Vagina (tissue), 2 donors: ENCODE data around the gene CGNL1.

Experiments
- POLR2A ChIP-seq, 2 donors: fragments of 450-650 bp; IDR thresholded peaks; one replicate each; pipeline ENCODE4 v1.6.1; 2017; ENCODE audit warnings: antibody characterized with exemption in 2 of 2, mild to moderate bottlenecking in 2 of 2, moderate library complexity in 2 of 2
- POLR2AphosphoS5 ChIP-seq, 2 donors: sonication (generic); formaldehyde crosslinking; IDR thresholded peaks; one replicate each; pipeline ENCODE4 v1.9.0; 2017; ENCODE audit warnings: antibody characterized with exemption in 2 of 2, mild to moderate bottlenecking in 2 of 2, low read depth in 1 of 2; ENCODE audit not compliant: insufficient read depth in 1 of 2
- TF ChIP-seq, protein P1 (sequence below), 3 experiments: fragments of 450-650 bp in 2 of 3; fragments of 200-600 bp in 1 of 3; sonication (generic) in 1 of 3; IDR thresholded peaks; one replicate each; pipeline ENCODE4 v1.5.1; 2017 to 2019; ENCODE audit warnings: antibody characterized with exemption in 3 of 3, mild to moderate bottlenecking in 2 of 3, moderate library complexity in 2 of 3

- TF ChIP-seq, protein P1, sequence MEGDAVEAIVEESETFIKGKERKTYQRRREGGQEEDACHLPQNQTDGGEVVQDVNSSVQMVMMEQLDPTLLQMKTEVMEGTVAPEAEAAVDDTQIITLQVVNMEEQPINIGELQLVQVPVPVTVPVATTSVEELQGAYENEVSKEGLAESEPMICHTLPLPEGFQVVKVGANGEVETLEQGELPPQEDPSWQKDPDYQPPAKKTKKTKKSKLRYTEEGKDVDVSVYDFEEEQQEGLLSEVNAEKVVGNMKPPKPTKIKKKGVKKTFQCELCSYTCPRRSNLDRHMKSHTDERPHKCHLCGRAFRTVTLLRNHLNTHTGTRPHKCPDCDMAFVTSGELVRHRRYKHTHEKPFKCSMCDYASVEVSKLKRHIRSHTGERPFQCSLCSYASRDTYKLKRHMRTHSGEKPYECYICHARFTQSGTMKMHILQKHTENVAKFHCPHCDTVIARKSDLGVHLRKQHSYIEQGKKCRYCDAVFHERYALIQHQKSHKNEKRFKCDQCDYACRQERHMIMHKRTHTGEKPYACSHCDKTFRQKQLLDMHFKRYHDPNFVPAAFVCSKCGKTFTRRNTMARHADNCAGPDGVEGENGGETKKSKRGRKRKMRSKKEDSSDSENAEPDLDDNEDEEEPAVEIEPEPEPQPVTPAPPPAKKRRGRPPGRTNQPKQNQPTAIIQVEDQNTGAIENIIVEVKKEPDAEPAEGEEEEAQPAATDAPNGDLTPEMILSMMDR (IDR thresholded peaks at IDR 0.05), result no peak
- TF ChIP-seq POLR2A (IDR thresholded peaks at IDR 0.05) (no peak), POLR2AphosphoS5 (IDR thresholded peaks at IDR 0.05; ENCODE audit: insufficient read depth in 1 of 2, low read depth in 1 of 2) (no peak)
Measured at GRCh38 chr15:57575363-57575762, 199.1 kb downstream of the CGNL1 start.
